Parathyroid adenoma (tissue), 2 donors: ENCODE measurements around the gene DEDD.

Source experiments
- H2AFZ ChIP-seq: fragments of 300-600 bp; sonication (generic); one replicate; pipeline ENCODE4 v1.7.0; 2017; ENCODE audit warnings: antibody characterized with exemption, mild to moderate bottlenecking
- H3K27ac ChIP-seq: fragments of 300-600 bp; sonication (generic); one replicate; pipeline ENCODE4 v1.7.0; 2017
- H3K27me3 ChIP-seq: fragments of 300-600 bp; sonication (generic); one replicate; pipeline ENCODE4 v1.7.0; 2017; ENCODE audit warnings: low read length; ENCODE audit not compliant: control insufficient read depth, insufficient read depth
- H3K36me3 ChIP-seq: fragments of 300-600 bp; sonication (generic); one replicate; pipeline ENCODE4 v1.7.0; 2017; ENCODE audit warnings: low read length; ENCODE audit not compliant: control insufficient read depth, insufficient read depth
- H3K4me1 ChIP-seq: fragments of 300-600 bp; sonication (generic); one replicate; pipeline ENCODE4 v1.7.0; 2017; ENCODE audit warnings: control low read depth
- H3K4me2 ChIP-seq: fragments of 300-600 bp; sonication (generic); one replicate; pipeline ENCODE4 v1.7.0; 2017; ENCODE audit warnings: low read length
- H3K4me3 ChIP-seq: fragments of 300-600 bp; sonication (generic); one replicate; pipeline ENCODE4 v1.7.0; 2017; ENCODE audit warnings: low read depth, low read length
- H3K79me2 ChIP-seq: fragments of 300-600 bp; sonication (generic); one replicate; pipeline ENCODE4 v1.7.0; 2017; ENCODE audit warnings: control low read depth
- H3K9ac ChIP-seq: fragments of 300-600 bp; sonication (generic); one replicate; pipeline ENCODE4 v1.7.0; 2017; ENCODE audit warnings: mild to moderate bottlenecking
- H3K9me3 ChIP-seq: fragments of 300-600 bp; sonication (generic); one replicate; pipeline ENCODE4 v1.7.0; 2017; ENCODE audit warnings: low read length; ENCODE audit not compliant: control insufficient read depth
- TF ChIP-seq, protein P1 (sequence below): fragments of 300-600 bp; sonication (generic); IDR thresholded peaks from one replicate; pipeline ENCODE4 v1.7.0; 2017; ENCODE audit warnings: antibody characterized with exemption, mild to moderate bottlenecking
- donor health status: primary hyperparathyroidism.

The DEDD gene

DNA sequence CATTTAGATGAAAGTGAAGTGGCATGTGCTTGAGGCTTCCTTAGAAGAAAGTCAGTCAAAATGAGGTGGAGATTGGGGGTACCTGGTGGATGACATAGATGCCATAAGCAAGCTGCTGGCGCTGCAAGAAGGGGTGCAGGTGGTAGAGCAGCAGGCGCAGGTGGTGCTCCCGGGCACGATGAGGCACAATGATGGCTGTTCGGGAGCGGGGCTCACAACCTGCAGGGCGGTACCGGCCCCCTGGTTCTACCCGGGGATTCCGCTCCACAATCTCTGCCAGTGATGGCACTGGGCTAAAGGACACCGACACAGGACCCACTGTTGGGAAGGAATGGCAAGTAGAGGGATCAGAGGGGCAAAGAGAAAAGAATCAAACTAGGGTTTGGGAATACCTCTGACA is 42.4 kb upstream of the DEDD start:
- Histone ChIP-seq H3K4me1 (peaks cover 3% of the 10 kb centered on the region), H3K9ac (no peak overlapping the region), H3K27ac (no peak overlapping the region), H3K9me3 (no peaks in the 10 kb centered on the region), H3K27me3 (no peaks in the 10 kb centered on the region), H3K36me3 (no peaks in the 10 kb centered on the region), H2AFZ (no peak overlapping the region), H3K79me2 (peaks cover 4% of the 10 kb centered on the region), H3K4me2 (no peak overlapping the region), H3K4me3 (no peak overlapping the region)
- TF ChIP-seq, protein P1, sequence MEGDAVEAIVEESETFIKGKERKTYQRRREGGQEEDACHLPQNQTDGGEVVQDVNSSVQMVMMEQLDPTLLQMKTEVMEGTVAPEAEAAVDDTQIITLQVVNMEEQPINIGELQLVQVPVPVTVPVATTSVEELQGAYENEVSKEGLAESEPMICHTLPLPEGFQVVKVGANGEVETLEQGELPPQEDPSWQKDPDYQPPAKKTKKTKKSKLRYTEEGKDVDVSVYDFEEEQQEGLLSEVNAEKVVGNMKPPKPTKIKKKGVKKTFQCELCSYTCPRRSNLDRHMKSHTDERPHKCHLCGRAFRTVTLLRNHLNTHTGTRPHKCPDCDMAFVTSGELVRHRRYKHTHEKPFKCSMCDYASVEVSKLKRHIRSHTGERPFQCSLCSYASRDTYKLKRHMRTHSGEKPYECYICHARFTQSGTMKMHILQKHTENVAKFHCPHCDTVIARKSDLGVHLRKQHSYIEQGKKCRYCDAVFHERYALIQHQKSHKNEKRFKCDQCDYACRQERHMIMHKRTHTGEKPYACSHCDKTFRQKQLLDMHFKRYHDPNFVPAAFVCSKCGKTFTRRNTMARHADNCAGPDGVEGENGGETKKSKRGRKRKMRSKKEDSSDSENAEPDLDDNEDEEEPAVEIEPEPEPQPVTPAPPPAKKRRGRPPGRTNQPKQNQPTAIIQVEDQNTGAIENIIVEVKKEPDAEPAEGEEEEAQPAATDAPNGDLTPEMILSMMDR: no peak

DNA sequence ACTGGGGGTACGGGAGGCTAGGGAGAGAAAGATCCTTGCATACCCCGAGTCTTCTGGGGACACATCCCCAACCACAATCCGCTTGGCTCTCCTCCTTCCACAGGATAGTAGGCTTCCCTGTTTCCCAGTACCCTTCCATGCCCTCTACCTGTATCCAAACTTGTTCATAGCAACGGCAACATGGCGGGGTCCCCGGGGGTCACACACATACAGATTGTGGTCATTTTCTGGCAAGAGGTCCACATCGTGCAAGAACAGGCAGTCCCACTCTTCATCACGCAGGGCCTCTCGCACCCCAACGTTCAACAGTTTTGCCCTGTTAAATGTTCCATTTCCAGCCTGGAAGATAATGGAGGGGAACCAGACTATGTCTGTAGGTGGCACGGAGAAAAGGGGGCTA is 41.2 kb upstream of the DEDD start:
- no peak overlapping the region for H3K4me2 ChIP-seq
- H3K79me2 ChIP-seq: peaks cover 4% of the 10 kb centered on the region
- H3K27ac ChIP-seq: no peak overlapping the region
- TF ChIP-seq, protein P1: no peak
- H3K27me3 ChIP-seq: no peaks in the 10 kb centered on the region
- no peak overlapping the region for H3K9ac ChIP-seq
- H3K4me3 ChIP-seq: no peak overlapping the region
- H3K36me3 ChIP-seq: no peaks in the 10 kb centered on the region
- H3K4me1 ChIP-seq: peaks cover 3% of the 10 kb centered on the region
- H3K9me3 ChIP-seq: no peaks in the 10 kb centered on the region
- H2AFZ ChIP-seq: no peak overlapping the region

DNA sequence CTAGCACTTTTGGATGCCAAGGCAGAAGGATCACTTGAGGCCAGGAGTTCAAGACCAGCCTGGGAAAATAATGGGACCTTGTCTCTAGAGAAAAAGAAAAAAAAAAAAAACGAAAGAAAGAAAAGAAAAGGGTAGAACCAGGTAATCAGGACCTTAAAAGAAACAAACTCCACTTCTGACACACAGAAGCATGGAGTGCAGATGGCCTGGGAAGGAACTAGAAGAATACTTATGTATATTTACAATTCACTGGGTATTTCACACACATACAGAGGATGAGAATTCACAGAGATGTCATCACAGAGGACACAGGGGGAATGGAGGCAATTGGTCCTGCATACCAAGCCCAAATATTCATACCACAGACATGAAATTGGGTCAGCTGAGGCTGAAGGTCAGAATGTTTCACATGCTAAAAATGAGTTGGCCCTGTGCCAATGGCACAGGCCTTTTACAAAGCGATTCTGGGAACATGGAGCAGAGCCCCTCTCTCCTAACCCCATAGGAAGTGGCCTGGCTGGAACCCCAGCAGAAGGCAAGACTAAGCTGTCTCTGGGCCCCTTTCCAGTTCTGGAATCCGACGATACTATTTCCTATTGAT is 40.4 kb upstream of the DEDD start:
- H2AFZ ChIP-seq: no peak overlapping the region
- H3K27me3 ChIP-seq: no peaks in the 10 kb centered on the region
- no peaks in the 10 kb centered on the region for H3K4me1 ChIP-seq
- no peaks in the 10 kb centered on the region for H3K9me3 ChIP-seq
- H3K36me3 ChIP-seq: no peaks in the 10 kb centered on the region
- H3K27ac ChIP-seq: peak overlapping the region; percentile 44
- no peak overlapping the region for H3K4me2 ChIP-seq
- TF ChIP-seq, protein P1: no peak
- H3K9ac ChIP-seq: no peak overlapping the region
- H3K4me3 ChIP-seq: no peak overlapping the region
- H3K79me2 ChIP-seq: peaks cover 2% of the 10 kb centered on the region

DNA sequence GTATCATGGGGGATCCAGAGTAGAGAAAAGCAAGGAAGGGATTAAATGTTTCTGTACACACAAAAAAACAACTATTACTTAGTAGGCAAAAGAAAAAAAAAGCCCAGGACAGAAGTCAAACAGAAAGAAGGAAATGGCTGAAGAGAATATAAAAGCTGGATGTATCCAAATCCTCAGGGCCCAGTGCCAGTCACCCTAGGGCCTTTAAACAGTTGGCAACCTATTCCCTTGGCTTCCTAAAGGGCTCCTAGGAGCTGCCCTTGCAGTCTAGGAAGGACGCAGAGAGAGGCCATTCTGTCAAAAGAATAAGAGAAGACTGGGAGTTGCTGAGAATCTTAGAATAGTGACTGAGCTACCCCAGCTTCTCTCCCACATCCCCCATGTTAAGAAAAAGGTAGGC is 39.9 kb upstream of the DEDD start:
- Histone ChIP-seq H3K9me3 (no peaks in the 10 kb centered on the region), H3K4me2 (no peak overlapping the region), H3K9ac (no peak overlapping the region), H3K4me1 (no peaks in the 10 kb centered on the region), H3K27ac (peak overlapping the region; percentile 32), H3K27me3 (no peaks in the 10 kb centered on the region), H3K4me3 (no peak overlapping the region), H3K36me3 (no peaks in the 10 kb centered on the region), H3K79me2 (no peaks in the 10 kb centered on the region), H2AFZ (no peak overlapping the region)
- TF ChIP-seq, protein P1: no peak

DNA sequence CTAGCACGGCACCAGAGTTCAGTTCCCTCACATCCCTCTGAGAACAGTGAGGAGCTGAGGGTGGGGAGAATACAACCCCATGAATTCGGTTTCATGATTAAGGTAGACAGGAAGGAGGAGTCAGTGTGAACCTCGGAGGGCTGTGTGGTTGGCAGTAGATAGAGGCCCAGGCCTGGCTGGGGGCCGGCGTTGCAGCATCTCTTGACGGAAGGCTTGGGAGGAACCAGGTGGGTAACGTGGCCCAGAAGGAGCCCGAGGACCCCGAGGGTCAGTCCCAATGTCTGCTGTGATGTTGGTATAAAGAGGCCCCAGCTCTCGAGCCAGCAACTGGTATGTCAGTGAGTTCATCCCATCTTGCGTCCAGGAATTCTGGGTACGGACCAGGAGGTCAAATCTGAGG is 39.2 kb upstream of the DEDD start:
- H3K27ac ChIP-seq: no peak overlapping the region
- TF ChIP-seq, protein P1: no peak

More for the DNA sequence above, 39.2 kb upstream of the DEDD start:
- Histone ChIP-seq H3K4me3 (no peak overlapping the region), H3K79me2 (no peaks in the 10 kb centered on the region), H3K27me3 (no peaks in the 10 kb centered on the region), H3K9me3 (no peaks in the 10 kb centered on the region), H3K36me3 (no peaks in the 10 kb centered on the region), H3K4me2 (no peak overlapping the region), H2AFZ (no peak overlapping the region), H3K4me1 (no peaks in the 10 kb centered on the region), H3K9ac (no peak overlapping the region)
